ENCODE results near the gene PPP2R3B.

Gene PPP2R3B

DNA sequence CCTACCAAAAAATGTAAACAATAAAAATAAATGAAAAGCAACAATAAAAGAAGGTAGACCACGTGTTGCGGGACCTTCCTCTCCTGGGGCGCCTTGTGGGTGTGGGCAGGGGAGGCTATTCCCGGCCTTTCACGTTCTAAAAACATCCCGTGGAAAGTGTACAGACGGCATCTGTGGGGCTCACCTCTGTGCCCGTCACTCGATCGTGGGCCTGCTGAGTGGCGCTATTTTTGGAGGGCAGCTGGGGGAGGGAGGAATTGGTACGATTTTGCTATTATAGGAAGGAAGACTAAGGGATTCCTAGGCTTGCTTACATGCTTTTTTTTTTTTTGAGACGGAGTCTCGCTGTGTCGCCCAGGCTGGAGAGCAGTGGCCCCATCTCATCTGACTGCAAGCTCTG is 13.6 kb upstream of the PPP2R3B start:
- TF ChIP-seq CTCF (IDR thresholded peaks at IDR 0.05) = no peak
- H3K27ac ChIP-seq = no peak overlapping the region

DNA sequence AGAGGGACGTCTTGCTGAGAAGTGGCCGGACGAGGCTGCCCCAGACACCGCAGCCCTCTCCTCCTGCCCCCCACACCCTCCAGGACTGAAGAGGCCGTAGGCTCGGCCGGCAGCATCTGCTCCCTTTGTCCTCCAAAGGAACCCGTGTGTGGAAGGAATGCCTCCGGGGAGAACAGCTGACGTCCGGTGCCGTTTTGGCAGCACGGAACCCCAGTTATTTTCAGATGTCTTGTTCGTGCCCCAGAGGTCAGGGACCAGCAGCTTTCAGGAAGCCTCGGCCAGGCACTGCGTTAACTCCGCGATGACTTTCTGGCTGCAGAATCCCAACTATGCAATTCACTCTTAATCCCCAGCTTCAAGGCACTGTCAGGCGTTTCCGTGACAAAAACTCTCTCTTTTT is 10.9 kb upstream of the PPP2R3B start:
- TF ChIP-seq ZFX (IDR thresholded peaks at IDR 0.05; ENCODE audit: borderline replicate concordance) (no peak), CTCF (IDR thresholded peaks at IDR 0.05) (no peak)
- no peak overlapping the region for H3K27ac ChIP-seq

GRCh38 chrX:394830-395229 is 8.1 kb upstream of the PPP2R3B start:
- TF ChIP-seq ZFX (IDR thresholded peaks at IDR 0.05; ENCODE audit: borderline replicate concordance) (no peak), CTCF (IDR thresholded peaks at IDR 0.05) (no peak)
- no peak overlapping the region for H3K27ac ChIP-seq

- H3K27ac ChIP-seq = no peak overlapping the region
- TF ChIP-seq ZFX (IDR thresholded peaks at IDR 0.05; ENCODE audit: borderline replicate concordance) (no peak), CTCF (IDR thresholded peaks at IDR 0.05) (no peak)
Observed at GRCh38 chrX:392575-392846, 5.8 kb upstream of the PPP2R3B start.

DNA sequence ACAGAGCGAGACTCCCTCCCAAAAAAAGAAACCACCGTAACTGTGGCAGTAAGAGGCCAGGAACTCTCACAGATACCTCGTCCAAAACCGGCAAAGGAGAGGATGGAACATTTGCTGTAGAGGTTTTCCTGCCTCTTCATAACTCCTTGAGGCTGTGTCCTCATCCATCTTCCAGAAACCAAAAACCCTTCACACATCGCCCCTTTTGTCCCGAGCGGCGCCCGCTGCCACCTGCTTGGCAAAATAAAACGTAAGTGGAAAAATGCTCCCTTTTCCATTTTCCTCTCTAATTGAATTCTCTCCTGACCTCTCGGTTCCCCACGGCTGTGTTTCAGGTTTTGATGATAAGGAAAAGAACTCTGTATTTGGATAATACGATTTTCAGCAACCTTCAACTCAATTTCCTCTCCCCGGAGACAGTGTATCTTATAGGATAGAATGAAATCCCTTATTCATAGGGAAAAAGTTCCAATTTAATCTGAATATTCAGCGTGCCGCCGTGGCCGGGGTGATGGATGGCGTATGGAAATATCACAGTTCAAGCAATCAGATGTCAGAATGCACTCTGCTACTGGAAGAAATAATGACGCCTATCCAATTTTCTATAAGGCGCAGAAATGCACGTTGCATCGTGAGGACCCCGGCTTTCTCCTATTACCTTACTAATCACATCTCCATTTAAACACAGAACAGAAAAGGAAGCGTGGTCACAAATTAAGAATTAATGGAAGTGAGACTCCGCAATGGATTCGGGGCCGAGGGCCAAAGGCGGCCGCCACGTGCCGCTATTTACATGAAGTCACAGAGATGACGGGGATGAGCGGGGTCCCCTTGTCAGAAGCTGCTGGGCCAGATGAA is 5.2 kb upstream of the PPP2R3B start:
- H3K27ac ChIP-seq = no peak overlapping the region
- no peak for TF ChIP-seq CTCF (IDR thresholded peaks at IDR 0.05)
- no peak for TF ChIP-seq ZFX (IDR thresholded peaks at IDR 0.05; ENCODE audit: borderline replicate concordance)

GRCh38 chrX:390459-390858 is 3.8 kb upstream of the PPP2R3B start:
- TF ChIP-seq CTCF (IDR thresholded peaks at IDR 0.05) = no peak
- no peak for TF ChIP-seq ZFX (IDR thresholded peaks at IDR 0.05; ENCODE audit: borderline replicate concordance)
- H3K27ac ChIP-seq = no peak overlapping the region

DNA sequence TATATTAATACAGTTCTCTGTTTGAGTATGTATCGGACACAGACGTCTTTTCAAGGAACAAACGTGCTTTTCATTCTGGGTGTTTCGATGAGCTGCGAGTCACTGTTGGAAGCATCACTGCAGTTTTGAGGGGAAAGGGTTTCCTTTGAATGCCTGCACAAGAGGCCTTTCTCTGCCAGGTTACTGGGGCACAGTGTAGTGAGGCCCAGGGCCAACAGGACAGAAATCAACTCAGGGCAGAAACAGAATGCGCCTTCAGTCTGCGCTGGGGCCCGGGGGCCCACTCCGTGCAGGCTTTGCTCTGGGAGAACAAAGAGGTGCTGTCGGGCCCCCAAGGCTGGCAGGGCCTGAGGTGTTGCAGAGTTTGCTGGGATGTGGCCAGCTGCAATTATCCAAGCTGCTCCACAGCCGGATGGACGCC is 2.3 kb upstream of the PPP2R3B start:
- H3K27ac ChIP-seq = no peak overlapping the region
- TF ChIP-seq CTCF (IDR thresholded peaks at IDR 0.05) = no peak
- no peak for TF ChIP-seq ZFX (IDR thresholded peaks at IDR 0.05; ENCODE audit: borderline replicate concordance)

Measured in 22Rv1 (cell line).